Stimulated activated naive CD4-positive, alpha-beta T cell (primary cell): ENCODE data around the gene ZDHHC14.
"Not testable (repeated sequence)": the region's sequence is repeated elsewhere in the genome, so short reads cannot be mapped to it uniquely, and the experiment has no call there.

Experiments
- DNase-seq, 6 experiments: peaks; one replicate each; lab custom pipeline; 2025; lab: John Stamatoyannopoulos, UW

ZDHHC14 gene

GRCh38 chr6:157689875-157690274, 308.9 kb downstream of the ZDHHC14 start:
- no peak for DNase-seq

- no peak for DNase-seq
Observed at GRCh38 chr6:157690441-157691210, 309.6 kb downstream of the ZDHHC14 start.

GRCh38 chr6:157691621-157692020, 310.6 kb downstream of the ZDHHC14 start:
- not testable (repeated sequence) for DNase-seq

- DNase-seq, result no peak
Observed at GRCh38 chr6:157693867-157694266, 312.9 kb downstream of the ZDHHC14 start.

DNA sequence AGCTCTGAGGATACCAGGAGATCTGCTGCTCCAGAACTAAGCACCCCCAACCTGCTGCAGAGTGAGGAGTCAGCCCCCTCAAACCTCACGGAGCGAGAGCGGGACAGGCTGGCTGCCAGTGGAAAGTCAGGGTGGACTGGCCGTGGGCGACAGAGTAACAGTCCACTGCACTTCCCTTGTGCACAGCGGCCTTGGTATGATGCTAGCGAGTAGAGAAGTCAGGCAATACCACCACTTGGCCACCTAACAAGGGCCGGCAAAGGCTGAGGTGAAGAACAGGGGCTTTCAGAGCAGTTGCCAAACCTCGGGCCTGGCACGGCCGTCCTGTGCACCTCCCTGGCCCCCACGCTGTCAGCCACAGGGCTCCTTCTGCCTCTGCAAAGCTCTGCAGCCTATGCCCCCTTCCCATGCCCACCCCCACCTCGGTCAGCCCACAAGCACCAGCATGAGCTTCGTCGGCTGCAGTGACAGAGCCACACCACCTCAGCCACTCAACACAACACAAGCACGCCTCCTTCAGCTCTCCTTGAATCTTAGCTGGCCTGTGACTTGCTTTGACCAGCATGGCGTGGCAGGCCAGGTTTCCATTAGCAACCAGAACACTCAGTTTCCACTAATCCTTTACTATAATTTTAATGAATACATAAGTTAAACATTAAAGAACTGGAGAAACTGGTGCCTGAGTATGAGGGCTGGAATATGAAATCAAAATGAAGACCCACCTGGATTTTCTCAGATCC, 314.5 kb downstream of the ZDHHC14 start:
- no peak for DNase-seq

DNA sequence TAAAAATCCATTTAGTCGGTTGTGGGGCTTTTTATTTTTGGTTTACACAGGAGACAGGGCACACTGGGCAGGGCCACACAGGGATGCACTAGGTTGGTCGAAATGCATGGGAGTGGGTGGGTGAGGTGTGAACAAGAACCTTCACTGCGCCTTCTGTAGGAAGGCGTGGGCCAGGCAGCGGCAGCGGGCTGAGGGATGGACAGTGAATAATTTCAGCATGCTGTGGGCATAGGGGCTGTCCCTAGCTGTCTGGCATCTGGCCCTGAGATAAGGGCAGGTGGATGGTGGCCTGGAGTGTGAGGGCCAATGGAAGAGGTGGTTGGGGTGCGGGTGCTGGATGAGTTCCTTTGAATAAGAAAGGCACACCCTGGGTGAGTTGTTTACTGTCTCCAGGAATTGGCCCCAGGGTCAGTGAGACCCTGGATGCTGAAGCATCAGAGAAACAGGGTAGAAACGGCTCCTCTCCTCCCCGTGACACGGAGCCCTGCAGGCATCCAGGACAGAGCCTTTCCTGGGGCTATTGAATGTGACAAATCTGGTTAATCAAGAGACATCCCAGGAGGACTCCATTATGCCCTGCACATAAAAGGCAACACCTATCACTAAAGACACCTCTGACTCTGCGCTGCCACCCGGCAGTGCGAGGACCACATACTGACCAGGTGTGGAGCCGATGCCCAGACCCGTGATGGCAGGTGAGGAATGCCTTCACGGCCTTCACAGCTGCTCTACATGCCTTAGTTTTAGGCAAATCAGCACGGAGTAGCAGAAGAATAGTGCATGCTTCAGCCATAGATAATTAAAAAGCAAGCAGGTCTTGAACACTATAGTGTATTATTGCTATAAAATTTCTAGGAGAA, 319.0 kb downstream of the ZDHHC14 start:
- DNase-seq, result no peak

GRCh38 chr6:157706351-157706750, 325.4 kb downstream of the ZDHHC14 start:
- not testable (repeated sequence) for DNase-seq

DNA sequence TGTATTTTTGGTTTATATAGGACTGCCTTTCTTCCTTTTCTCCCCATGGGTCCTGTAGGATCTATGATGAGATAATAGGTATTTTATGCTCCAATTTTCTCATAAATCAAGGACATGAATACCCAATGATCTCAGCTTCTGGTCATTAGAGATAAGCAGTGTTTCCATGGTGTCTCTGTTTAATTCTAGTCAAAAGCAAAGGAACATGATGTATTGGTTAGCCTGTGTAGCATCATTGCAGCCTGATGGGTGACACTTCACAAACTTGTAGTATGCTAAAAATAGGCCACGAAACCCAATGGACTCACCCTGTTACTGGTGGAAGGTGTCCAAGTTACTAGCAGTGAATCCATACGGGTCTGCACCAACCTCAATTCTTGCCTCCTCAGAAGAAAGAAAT, 325.9 kb downstream of the ZDHHC14 start:
- no peak for DNase-seq

DNA sequence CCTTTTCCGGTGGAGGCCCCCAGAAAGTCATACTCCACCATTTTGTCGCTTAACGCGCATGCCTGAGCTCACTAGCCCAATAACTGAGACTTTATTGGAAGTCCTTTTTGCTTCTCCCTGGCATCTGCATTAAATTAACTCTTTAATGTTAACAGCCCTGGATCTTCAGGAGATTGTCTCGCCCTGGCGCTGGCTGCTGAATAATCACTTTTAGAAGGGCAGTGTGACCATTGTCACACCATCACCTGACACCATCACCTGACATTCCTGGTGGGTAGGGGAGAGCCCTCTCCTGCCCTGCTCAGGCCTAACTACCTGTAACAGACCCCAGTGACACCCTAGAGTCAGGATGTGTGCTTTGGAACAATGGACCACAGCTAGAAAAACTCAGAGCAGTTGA, 326.6 kb downstream of the ZDHHC14 start:
- DNase-seq, result no peak

GRCh38 chr6:157708239-157708638, 327.2 kb downstream of the ZDHHC14 start:
- no peak for DNase-seq

- DNase-seq, result no peak
Observed at GRCh38 chr6:157708933-157709332, 327.9 kb downstream of the ZDHHC14 start.

GRCh38 chr6:157709555-157709954, 328.6 kb downstream of the ZDHHC14 start:
- no peak for DNase-seq

DNA sequence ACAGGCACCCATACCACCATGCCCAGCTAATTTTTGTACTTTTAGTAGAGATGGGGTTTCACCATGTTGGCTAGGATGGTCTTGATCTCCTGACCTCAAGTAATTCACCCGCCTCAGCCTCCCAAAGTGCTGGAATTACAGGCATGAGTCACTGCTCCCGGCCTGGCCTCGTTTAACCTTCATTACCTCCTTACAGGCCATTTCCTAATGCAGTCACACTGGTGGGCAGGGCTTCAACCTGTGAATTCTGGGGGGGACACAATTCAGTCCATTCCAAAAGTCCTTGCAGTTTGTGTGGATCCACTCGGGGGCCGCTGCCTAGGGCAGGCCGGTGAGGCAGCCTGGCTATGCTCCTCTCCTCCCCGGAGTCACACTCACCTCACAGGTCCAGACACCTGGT, 329.6 kb downstream of the ZDHHC14 start:
- no peak for DNase-seq

- no peak for DNase-seq
Observed at GRCh38 chr6:157711060-157711459, 330.1 kb downstream of the ZDHHC14 start.

GRCh38 chr6:157712585-157713295, 331.8 kb downstream of the ZDHHC14 start:
- DNase-seq, result no peak

DNA sequence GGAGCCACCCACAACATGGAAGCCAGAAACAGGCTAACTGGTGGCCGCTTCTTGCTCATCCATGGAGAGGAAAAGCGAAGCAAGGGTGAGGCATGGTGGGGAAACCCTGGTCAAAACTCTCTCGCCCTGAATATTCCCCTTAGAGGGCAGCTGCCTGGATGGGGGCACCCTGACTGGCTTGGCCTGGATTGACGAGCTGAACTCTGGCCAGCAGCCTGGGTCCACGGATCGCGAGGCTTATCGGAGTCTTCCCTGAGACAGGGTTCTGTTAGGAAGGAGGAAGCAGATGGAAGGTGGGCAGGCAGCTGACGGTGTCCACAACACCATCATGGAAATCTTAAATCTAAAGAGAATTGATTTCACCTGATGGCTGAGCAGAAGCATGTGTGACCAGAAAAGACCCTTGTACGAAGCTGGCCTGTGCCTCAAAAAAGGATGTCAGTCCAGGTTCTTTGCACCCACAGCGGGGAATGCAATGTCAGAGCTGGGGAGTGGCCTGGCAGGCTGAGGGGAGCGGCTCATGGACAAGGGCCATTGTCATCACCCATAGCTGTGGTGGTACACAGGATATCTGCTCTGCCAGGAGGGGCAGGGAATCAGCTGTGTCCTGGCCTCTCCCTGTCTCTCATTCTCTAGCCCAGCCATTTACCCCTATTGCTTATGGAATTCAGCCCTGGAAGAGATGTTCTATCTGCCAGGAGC, 332.6 kb downstream of the ZDHHC14 start:
- no peak for DNase-seq

- peak in 1 of 6 experiments; percentile 5 for DNase-seq
Observed at GRCh38 chr6:157714153-157714490, 333.1 kb downstream of the ZDHHC14 start.

DNA sequence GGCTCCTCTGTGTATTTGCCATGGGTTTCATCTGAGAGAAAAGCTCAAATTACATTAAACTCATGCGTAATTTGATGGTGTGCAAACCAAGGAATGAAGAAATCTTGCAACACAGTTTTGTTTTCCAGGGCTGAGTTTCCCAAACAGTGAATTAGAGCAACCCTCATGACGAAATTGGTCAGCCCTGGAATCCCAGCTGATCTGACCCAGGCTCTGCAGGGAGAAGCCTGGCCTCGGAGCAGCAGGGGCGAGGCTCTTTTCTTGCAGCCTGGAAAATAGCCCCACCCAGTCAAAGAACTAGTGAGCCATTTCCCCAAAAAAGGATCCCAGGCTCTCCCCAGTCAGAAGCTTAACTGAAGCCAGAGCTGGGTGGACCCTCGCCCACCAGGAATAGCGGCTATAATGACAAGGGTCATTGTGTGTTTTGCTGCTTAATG, 334.8 kb downstream of the ZDHHC14 start:
- no peak for DNase-seq

DNA sequence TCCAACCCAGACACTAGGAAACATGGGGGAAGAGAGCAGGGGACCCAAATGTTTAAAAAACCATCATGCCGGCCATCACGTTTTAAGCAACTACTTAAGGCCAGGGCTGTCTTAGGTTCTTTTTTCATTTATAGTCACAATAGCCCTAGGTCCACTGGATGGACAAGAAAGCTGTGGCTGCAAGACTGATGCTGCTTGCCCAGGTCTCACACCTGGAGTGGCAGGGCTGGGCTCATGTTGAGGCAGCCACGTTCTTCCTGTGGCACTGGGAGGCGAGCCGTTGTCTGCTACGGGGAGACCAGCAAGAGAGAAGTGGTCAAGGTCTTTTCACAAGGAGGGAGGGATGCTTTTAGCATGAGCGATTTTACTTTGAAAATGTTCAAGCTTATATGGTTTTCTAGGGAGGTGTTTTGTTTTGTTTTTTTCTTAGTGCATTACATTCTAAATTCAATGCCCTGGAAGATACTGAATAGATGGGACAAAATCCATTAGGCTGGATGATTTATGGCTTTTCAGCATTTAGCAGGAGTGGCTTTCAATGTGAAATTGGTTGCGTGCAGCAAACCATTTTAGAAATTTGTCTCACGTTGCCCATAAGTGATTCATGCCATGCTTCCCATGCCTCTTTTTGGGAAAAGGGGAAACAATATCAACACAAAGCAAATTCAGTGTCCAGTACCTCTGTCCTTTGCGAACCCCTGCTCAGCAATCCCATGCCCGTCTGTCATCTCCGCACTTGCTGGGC, 335.4 kb downstream of the ZDHHC14 start:
- no peak for DNase-seq

DNA sequence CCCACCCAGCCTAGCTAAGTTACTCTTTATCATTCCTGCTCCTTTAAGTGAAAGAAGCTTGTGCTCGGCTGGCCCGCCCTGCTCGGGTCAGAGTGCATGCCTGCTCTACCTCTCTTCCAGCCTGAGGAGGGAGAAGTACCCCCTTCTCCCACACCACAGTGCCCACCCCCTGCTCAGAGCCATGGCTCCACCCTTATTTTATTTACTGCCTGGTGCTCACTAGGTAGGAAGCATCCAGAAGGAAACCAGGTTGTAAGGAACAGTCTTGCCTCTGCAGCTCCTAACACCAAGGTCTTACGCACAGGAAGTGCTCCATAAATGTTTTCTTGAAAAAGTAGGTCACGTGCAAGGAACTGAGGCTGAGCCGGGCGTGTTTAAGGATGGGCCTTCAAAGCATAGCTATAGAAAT, 336.4 kb downstream of the ZDHHC14 start:
- DNase-seq, result no peak
